CD14-positive monocyte (primary cell): ENCODE data around the gene CPAMD8. TPM values are rescaled to one million over a fixed set of nuclear protein-coding genes. Genes with fewer than 3 reads are reported as not detected.

ENCODE experiments used
- DNase-seq, 3 donors: peaks; one replicate each; pipeline ENCODE4 v3.0.0-alpha.2; 2011 to 2022
- H2AFZ ChIP-seq: 2 replicates; pipeline ENCODE4 v1.6.0; 2012; ENCODE audit warnings: mild to moderate bottlenecking, low read depth, low read length, inconsistent platforms; ENCODE audit not compliant: insufficient read depth, poor library complexity, severe bottlenecking
- H3K27ac ChIP-seq, 2 donors: 1 replicate in 1 of 2; 2 replicates in 1 of 2; pipeline ENCODE4 v1.5.1; 2012 to 2013; ENCODE audit warnings: low read length in 2 of 2, control low read depth in 1 of 2, inconsistent platforms in 1 of 2, low read depth in 1 of 2, mild to moderate bottlenecking in 1 of 2
- H3K27me3 ChIP-seq, 2 donors: one replicate each; pipeline versions ENCODE4 v1.6.0 to v1.6.1; 2011 to 2013; ENCODE audit warnings: low read length in 2 of 2; ENCODE audit not compliant: control insufficient read depth in 2 of 2, insufficient read depth in 2 of 2
- H3K36me3 ChIP-seq, 2 donors: replicated peaks in 1 of 2; 1 replicate in 1 of 2; 2 replicates in 1 of 2; pipeline versions ENCODE4 v1.5.1 to v1.6.1; 2012 to 2013; ENCODE audit warnings: low read length in 2 of 2, control low read depth in 1 of 2, inconsistent platforms in 1 of 2, mild to moderate bottlenecking in 1 of 2; ENCODE audit not compliant: insufficient read depth in 2 of 2, control insufficient read depth in 1 of 2
- H3K4me1 ChIP-seq, 2 donors: 1 replicate in 1 of 2; 2 replicates in 1 of 2; pipeline versions ENCODE4 v1.5.1 to v1.6.1; 2012 to 2013; ENCODE audit warnings: low read length in 2 of 2, control low read depth in 1 of 2, inconsistent platforms in 1 of 2, mild to moderate bottlenecking in 1 of 2, moderate library complexity in 1 of 2; ENCODE audit not compliant: insufficient read depth in 2 of 2, control insufficient read depth in 1 of 2
- H3K4me2 ChIP-seq: replicated peaks from 2 replicates; pipeline ENCODE3; 2012; ENCODE audit warnings: low read length, moderate library complexity, mild to moderate bottlenecking; ENCODE audit not compliant: poor library complexity, severe bottlenecking; ENCODE audit errors: extremely low read depth
- H3K4me3 ChIP-seq, 3 experiments: fragments of 200-600 bp in 1 of 3; sonication (generic) in 1 of 3; replicated peaks in 1 of 3; 1 replicate in 2 of 3; 2 replicates in 1 of 3; pipeline ENCODE4 v1.5.1; 2011 to 2013; ENCODE audit warnings: low read length in 3 of 3, mild to moderate bottlenecking in 3 of 3, control low read depth in 2 of 3, low read depth in 2 of 3, inconsistent platforms in 1 of 3, moderate library complexity in 1 of 3
- H3K79me2 ChIP-seq: 2 replicates; pipeline ENCODE4 v1.6.0; 2012; ENCODE audit warnings: mild to moderate bottlenecking, control low read depth, inconsistent platforms, low read length, moderate library complexity; ENCODE audit not compliant: insufficient read depth
- H3K9ac ChIP-seq: 2 replicates; pipeline ENCODE4 v1.6.0; 2017; ENCODE audit warnings: low read length, mild to moderate bottlenecking; ENCODE audit not compliant: insufficient read depth, poor library complexity, severe bottlenecking
- H3K9me3 ChIP-seq, 2 donors: replicated peaks in 1 of 2; 1 replicate in 1 of 2; 2 replicates in 1 of 2; pipeline versions ENCODE4 v1.5.1 to v1.6.1; 2012 to 2013; ENCODE audit warnings: low read length in 2 of 2, control low read depth in 1 of 2; ENCODE audit not compliant: control insufficient read depth in 1 of 2, insufficient read depth in 1 of 2
- H4K20me1 ChIP-seq: 2 replicates; pipeline ENCODE4 v1.6.0; 2012; ENCODE audit warnings: mild to moderate bottlenecking, low read length, control low read depth, moderate library complexity; ENCODE audit not compliant: insufficient read depth
- H3K27ac Mint-ChIP-seq, 7 donors: one replicate each; pipeline ENCODE4 v1.8.0; 2020; ENCODE audit warnings: mild to moderate bottlenecking in 7 of 7, mixed read lengths in 7 of 7, moderate library complexity in 6 of 7, inconsistent platforms in 2 of 7
- H3K27me3 Mint-ChIP-seq, 3 donors: one replicate each; pipeline ENCODE4 v1.8.0; 2021 to 2022; ENCODE audit warnings: low read depth in 3 of 3, mild to moderate bottlenecking in 3 of 3, mixed read lengths in 3 of 3, moderate library complexity in 3 of 3, inconsistent platforms in 1 of 3
- H3K36me3 Mint-ChIP-seq, 2 donors: one replicate each; pipeline ENCODE4 v1.8.0; 2020; ENCODE audit warnings: mixed read lengths in 2 of 2, inconsistent platforms in 1 of 2, mild to moderate bottlenecking in 1 of 2
- H3K4me1 Mint-ChIP-seq: one replicate; pipeline ENCODE4 v1.8.0; 2020; ENCODE audit warnings: mild to moderate bottlenecking, mixed read lengths
- H3K4me3 Mint-ChIP-seq, 2 donors: one replicate each; pipeline ENCODE4 v1.8.0; 2020; ENCODE audit warnings: mild to moderate bottlenecking in 2 of 2, mixed read lengths in 2 of 2, moderate library complexity in 1 of 2
- H3K9me3 Mint-ChIP-seq, 7 donors: one replicate each; pipeline ENCODE4 v1.8.0; 2020 to 2022; ENCODE audit warnings: mixed read lengths in 7 of 7, mild to moderate bottlenecking in 6 of 7, moderate library complexity in 6 of 7, inconsistent platforms in 2 of 7
- CTCF ChIP-seq: fragments of 200-600 bp; IDR thresholded peaks from one replicate; pipeline ENCODE4 v1.8.0; 2022; ENCODE audit warnings: antibody characterized with exemption, mild to moderate bottlenecking
- WGBS: methylation state at CpG from one replicate; pipeline ENCODE4 v1.1.5; 2013; ENCODE audit warnings: missing lambda C conversion rate; ENCODE audit not compliant: insufficient coverage; 5-methylcytosine and 5-hydroxymethylcytosine counted together
- intact Hi-C, 2 donors: fragments of 100-400 bp; cut with micrococcal nuclease; formaldehyde crosslinking; loops; one replicate each; pipeline versions ENCODE4 v1.15.0 to v1.15.1; 2023
- polyA plus RNA-seq, 3 donors: library from polyadenylated mRNA; depleted of rRNA in 1 of 3; unstranded in 2 of 3; stranded (reverse) in 1 of 3; fragments of 300-500 nt in 2 of 3; fragments of >200 nt in 1 of 3; fragmentation: Illumina TruSeq in 2 of 3; gene quantifications; 1 replicate in 2 of 3; 2 replicates in 1 of 3; pipeline ENCODE4 v1.2.3, GENCODE V29; 2012 to 2021

The CPAMD8 gene
- polyA plus RNA-seq, 3 donors, result 5.1 to 53.4 (median 5.4) TPM

GRCh38 chr19:16912780-16913179 is 113.8 kb downstream of the CPAMD8 start:
- Mint-ChIP-seq H3K9me3 (peaks cover 23 to 40% (median 33%) of the 10 kb centered on the region in 7 donors), H3K4me3 (no peak overlapping the region), H3K36me3 (peaks cover 0 to 2% of the 10 kb centered on the region in 2 donors), H3K27ac (no peak overlapping the region), H3K27me3 (peaks cover 6 to 15% (median 15%) of the 10 kb centered on the region in 3 donors), H3K4me1 (peaks cover 3% of the 10 kb centered on the region)
- no peaks in the 10 kb centered on the region for H3K79me2 ChIP-seq
- no peak overlapping the region for H3K9ac ChIP-seq
- intact Hi-C loops, result no loop called here
- H3K9me3 ChIP-seq, result peaks cover 18 to 34% of the 10 kb centered on the region in 2 donors
- H3K4me2 ChIP-seq, result no peak overlapping the region
- H3K27ac ChIP-seq, result no peak overlapping the region
- no peaks in the 10 kb centered on the region for H4K20me1 ChIP-seq
- DNase-seq, result no peak
- H3K4me1 ChIP-seq, result no peaks in the 10 kb centered on the region
- peaks cover 0 to 8% of the 10 kb centered on the region in 2 donors for H3K36me3 ChIP-seq
- no CpG with 5 or more reads among the region's 4 CpGs for WGBS
- H2AFZ ChIP-seq, result no peak overlapping the region
- no peaks in the 10 kb centered on the region for H3K27me3 ChIP-seq
- H3K4me3 ChIP-seq, result no peak overlapping the region
- TF ChIP-seq CTCF, result no peak

GRCh38 chr19:16911046-16911445 is 115.6 kb downstream of the CPAMD8 start:
- no peak overlapping the region for H2AFZ ChIP-seq
- H3K36me3 ChIP-seq, result peaks cover 0 to 8% of the 10 kb centered on the region in 2 donors
- H3K79me2 ChIP-seq, result no peaks in the 10 kb centered on the region
- H4K20me1 ChIP-seq, result no peaks in the 10 kb centered on the region
- peaks cover 4 to 19% (median 16%) of the 10 kb centered on the region in 3 donors for H3K27me3 Mint-ChIP-seq
- no peak overlapping the region for H3K27ac ChIP-seq
- peaks cover 23 to 40% (median 33%) of the 10 kb centered on the region in 7 donors for H3K9me3 Mint-ChIP-seq
- no peak overlapping the region for H3K4me3 ChIP-seq
- H3K9ac ChIP-seq, result no peak overlapping the region
- H3K4me3 Mint-ChIP-seq, result no peak overlapping the region
- no peak overlapping the region for H3K4me2 ChIP-seq
- no peak overlapping the region for H3K27ac Mint-ChIP-seq
- TF ChIP-seq CTCF, result no peak
- H3K4me1 Mint-ChIP-seq, result peaks cover 3% of the 10 kb centered on the region
- no peaks in the 10 kb centered on the region for H3K27me3 ChIP-seq
- 40% methylated on average over 1 of the region's 7 CpGs for WGBS
- no peaks in the 10 kb centered on the region for H3K4me1 ChIP-seq
- peaks cover 18 to 34% of the 10 kb centered on the region in 2 donors for H3K9me3 ChIP-seq
- peaks cover 0 to 2% of the 10 kb centered on the region in 2 donors for H3K36me3 Mint-ChIP-seq
- DNase-seq, result no peak
- intact Hi-C loops, result no loop called here
